PC-9 (cell line): ENCODE results near the gene TMEM43. TPM values are rescaled to one million over a fixed set of nuclear protein-coding genes. Genes with fewer than 3 reads are reported as not detected.

ENCODE experiments used
- BruUV-seq: library from RNA; stranded (reverse); fragments of 400-500 nt; replicated peaks from 2 replicates; lab custom pipeline; 2021; lab: Mats Ljungman, UMichigan
- CTCF ChIA-PET: fragments of 300-600 bp; sonication (Branson Sonifier 250); formaldehyde crosslinking; loops from one replicate; lab custom pipeline; 2022; ENCODE audit warnings: antibody characterized with exemption; lab: Charles Lee
- POLR2A ChIA-PET: fragments of 300-600 bp; sonication (Branson Sonifier 250); formaldehyde crosslinking; loops from one replicate; lab custom pipeline; 2022; ENCODE audit warnings: antibody characterized with exemption; ENCODE audit not compliant: unreplicated experiment; lab: Charles Lee
- DNase-seq, 2 experiments: peaks; one replicate each; pipeline versions ENCODE4 v3.0.0 to v3.0.0-alpha.2; 2015 to 2022; ENCODE audit warnings: mixed read lengths in 1 of 2
- H2AFZ ChIP-seq: fragments of 200-600 bp; sonication (generic); 2 replicates; pipeline ENCODE4 v1.8.1; 2017; ENCODE audit warnings: antibody characterized with exemption
- H3F3A ChIP-seq: fragments of 200-600 bp; sonication (generic); 2 replicates; pipeline ENCODE4 v1.8.1; 2017; ENCODE audit warnings: antibody characterized with exemption, mild to moderate bottlenecking, low read depth; ENCODE audit not compliant: insufficient read depth
- H3K27ac ChIP-seq: fragments of 200-600 bp; sonication (generic); 2 replicates; pipeline ENCODE4 v1.6.1; 2016; ENCODE audit warnings: mixed run types
- H3K27me3 ChIP-seq: fragments of 200-600 bp; sonication (generic); 2 replicates; pipeline ENCODE4 v1.6.1; 2016; ENCODE audit warnings: low read depth, mixed run types; ENCODE audit not compliant: insufficient read depth
- H3K36me3 ChIP-seq: fragments of 200-600 bp; sonication (generic); 2 replicates; pipeline ENCODE4 v1.6.1; 2016; ENCODE audit warnings: low read depth, mixed run types
- H3K4me1 ChIP-seq: fragments of 200-600 bp; sonication (generic); replicated peaks from 2 replicates; pipeline ENCODE4 v1.6.1; 2016; ENCODE audit warnings: mixed run types; ENCODE audit not compliant: insufficient read depth
- H3K4me2 ChIP-seq: fragments of 200-600 bp; sonication (generic); 2 replicates; pipeline ENCODE4 v1.6.1; 2017; ENCODE audit warnings: mixed run types
- H3K4me3 ChIP-seq: fragments of 200-600 bp; sonication (generic); 2 replicates; pipeline ENCODE4 v1.6.1; 2016; ENCODE audit warnings: mixed run types
- H3K79me2 ChIP-seq: fragments of 200-600 bp; sonication (generic); 2 replicates; pipeline ENCODE4 v1.6.1; 2017; ENCODE audit warnings: low read depth, mixed run types
- H3K9me2 ChIP-seq: fragments of 200-600 bp; sonication (generic); 2 replicates; pipeline ENCODE4 v1.8.1; 2017; ENCODE audit warnings: mild to moderate bottlenecking; ENCODE audit not compliant: insufficient read depth
- H3K9me3 ChIP-seq: fragments of 200-600 bp; sonication (generic); 2 replicates; pipeline ENCODE4 v1.8.1; 2016; ENCODE audit warnings: low read depth; ENCODE audit not compliant: insufficient read depth
- H4K20me1 ChIP-seq: fragments of 200-600 bp; sonication (generic); 2 replicates; pipeline ENCODE4 v1.8.1; 2017; ENCODE audit not compliant: insufficient read depth
- EZH2 ChIP-seq: fragments of 200-600 bp; sonication (generic); IDR thresholded peaks from 2 replicates; pipeline ENCODE4 v1.8.0; 2017; ENCODE audit warnings: antibody characterized with exemption, low read depth
- intact Hi-C: fragments of 100-400 bp; cut with micrococcal nuclease; formaldehyde crosslinking; loops from one replicate; pipeline ENCODE4 v1.10.0; 2022; ENCODE audit not compliant: unreplicated experiment
- total RNA-seq: library from RNA; stranded (reverse); gene quantifications from 2 replicates; pipeline ENCODE4 v1.2.3, GENCODE V29; 2021
- TF ChIP-seq, protein P1 (sequence below): fragments of 200-600 bp; sonication (generic); conservative IDR thresholded peaks from 2 replicates; pipeline ENCODE4 v1.6.1; 2017; ENCODE audit warnings: mixed run types, antibody characterized with exemption, mild to moderate bottlenecking, moderate library complexity

TMEM43 gene
- total RNA-seq, 1 experiment from 2014 or later, result 64.7 TPM

DNA sequence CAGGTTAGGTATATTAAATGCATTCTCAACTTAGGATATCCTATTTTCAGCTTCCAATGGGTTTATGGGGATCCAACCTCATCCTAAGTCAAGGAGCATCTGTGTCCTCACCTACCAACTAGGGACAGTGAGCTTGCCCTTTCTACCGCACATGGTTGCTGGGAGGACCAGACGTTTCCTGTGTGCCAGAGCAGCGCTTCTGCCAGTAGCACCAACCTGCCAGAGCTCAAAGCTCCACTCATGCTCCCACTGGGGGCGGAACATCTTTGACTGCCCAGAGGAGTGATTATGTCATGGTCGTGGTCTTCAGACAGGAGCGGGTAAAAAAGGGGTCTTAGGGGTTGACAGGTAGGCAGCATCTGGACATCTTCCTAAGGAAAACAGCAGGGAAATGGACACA is 28.8 kb downstream of the TMEM43 start:
- Histone ChIP-seq H3K27ac (no peak overlapping the region), H3K4me3 (no peak overlapping the region), H3K36me3 (peaks cover 11% of the 10 kb centered on the region; the same call in 1 of the 2 replicates), H3F3A (no peaks in the 10 kb centered on the region), H2AFZ (no peak overlapping the region), H3K9me3 (no peaks in the 10 kb centered on the region), H3K4me1 (no peaks in the 10 kb centered on the region), H4K20me1 (no peaks in the 10 kb centered on the region), H3K79me2 (no peaks in the 10 kb centered on the region), H3K4me2 (no peak overlapping the region), H3K9me2 (no peaks in the 10 kb centered on the region), H3K27me3 (no peaks in the 10 kb centered on the region)
- ChIA-PET POLR2A (interaction anchor here (0.5 kb wide), 1 partner anchor 29 kb away, joined by 3 read pairs; the partner anchor contains the start of genes CHCHD4 and TMEM43), CTCF (no interaction called here)
- intact Hi-C loops, result no loop called here
- BruUV-seq, result no TSS peak
- TF ChIP-seq, protein P1, sequence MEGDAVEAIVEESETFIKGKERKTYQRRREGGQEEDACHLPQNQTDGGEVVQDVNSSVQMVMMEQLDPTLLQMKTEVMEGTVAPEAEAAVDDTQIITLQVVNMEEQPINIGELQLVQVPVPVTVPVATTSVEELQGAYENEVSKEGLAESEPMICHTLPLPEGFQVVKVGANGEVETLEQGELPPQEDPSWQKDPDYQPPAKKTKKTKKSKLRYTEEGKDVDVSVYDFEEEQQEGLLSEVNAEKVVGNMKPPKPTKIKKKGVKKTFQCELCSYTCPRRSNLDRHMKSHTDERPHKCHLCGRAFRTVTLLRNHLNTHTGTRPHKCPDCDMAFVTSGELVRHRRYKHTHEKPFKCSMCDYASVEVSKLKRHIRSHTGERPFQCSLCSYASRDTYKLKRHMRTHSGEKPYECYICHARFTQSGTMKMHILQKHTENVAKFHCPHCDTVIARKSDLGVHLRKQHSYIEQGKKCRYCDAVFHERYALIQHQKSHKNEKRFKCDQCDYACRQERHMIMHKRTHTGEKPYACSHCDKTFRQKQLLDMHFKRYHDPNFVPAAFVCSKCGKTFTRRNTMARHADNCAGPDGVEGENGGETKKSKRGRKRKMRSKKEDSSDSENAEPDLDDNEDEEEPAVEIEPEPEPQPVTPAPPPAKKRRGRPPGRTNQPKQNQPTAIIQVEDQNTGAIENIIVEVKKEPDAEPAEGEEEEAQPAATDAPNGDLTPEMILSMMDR, result no peak
- TF ChIP-seq EZH2, result no peak
- no peak for DNase-seq

DNA sequence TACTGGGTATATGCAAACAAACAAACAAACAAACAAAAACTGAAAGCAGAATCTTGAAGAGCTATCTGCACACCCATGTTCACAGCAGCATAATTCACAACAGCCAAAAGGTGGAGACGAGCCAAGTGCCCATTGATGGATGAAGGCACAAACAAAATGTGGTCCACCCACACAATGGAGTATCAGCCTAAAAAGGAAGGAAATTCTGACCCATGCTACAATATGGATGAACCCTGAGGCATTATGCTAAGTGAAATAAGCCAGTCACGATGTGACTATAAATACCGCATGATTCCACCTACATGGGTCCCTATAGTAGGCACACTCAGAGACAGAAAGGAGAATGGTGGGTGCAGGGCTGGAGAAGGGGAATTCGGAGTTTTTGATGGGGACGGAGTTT is 29.4 kb downstream of the TMEM43 start:
- ChIA-PET CTCF (no interaction called here), POLR2A (no interaction called here)
- TF ChIP-seq, protein P1, result no peak
- no peak for TF ChIP-seq EZH2
- Histone ChIP-seq H3K4me1 (no peaks in the 10 kb centered on the region), H3K9me2 (no peaks in the 10 kb centered on the region), H2AFZ (no peak overlapping the region), H3K4me2 (no peak overlapping the region), H3F3A (no peaks in the 10 kb centered on the region), H3K36me3 (peaks cover 17% of the 10 kb centered on the region), H4K20me1 (no peaks in the 10 kb centered on the region), H3K79me2 (no peaks in the 10 kb centered on the region), H3K9me3 (no peaks in the 10 kb centered on the region), H3K27me3 (no peaks in the 10 kb centered on the region), H3K4me3 (no peak overlapping the region), H3K27ac (no peak overlapping the region)
- intact Hi-C loops, result no loop called here
- no TSS peak for BruUV-seq
- DNase-seq, result no peak

GRCh38 chr3:14154895-14155440 is 30.1 kb downstream of the TMEM43 start:
- no peak overlapping the region for H3K4me3 ChIP-seq
- no peaks in the 10 kb centered on the region for H3F3A ChIP-seq
- H3K27ac ChIP-seq, result no peak overlapping the region
- DNase-seq, result no peak
- TF ChIP-seq, protein P1, result no peak
- TF ChIP-seq EZH2, result no peak
- no peaks in the 10 kb centered on the region for H3K9me2 ChIP-seq
- intact Hi-C loops, result no loop called here
- no peaks in the 10 kb centered on the region for H4K20me1 ChIP-seq
- POLR2A ChIA-PET, result no interaction called here
- H3K4me2 ChIP-seq, result no peak overlapping the region
- peaks cover 22% of the 10 kb centered on the region for H3K36me3 ChIP-seq
- H3K9me3 ChIP-seq, result no peaks in the 10 kb centered on the region
- H3K27me3 ChIP-seq, result no peaks in the 10 kb centered on the region
- no TSS peak for BruUV-seq
- no peak overlapping the region for H2AFZ ChIP-seq
- CTCF ChIA-PET, result no interaction called here
- no peaks in the 10 kb centered on the region for H3K79me2 ChIP-seq
- no peaks in the 10 kb centered on the region for H3K4me1 ChIP-seq
